GM10248 (cell line): ENCODE data around the gene SH3BGR.

ENCODE experiments used
- CTCF ChIA-PET: fragments of 300-600 bp; sonication (Branson Sonifier 250); formaldehyde crosslinking; extraction: SDS; loops from one replicate; lab custom pipeline; 2021; ENCODE audit warnings: antibody characterized with exemption; lab: Yijun Ruan, JAX
- POLR2A ChIA-PET: fragments of 350-650 bp; sonication (Branson Sonifier 250); formaldehyde crosslinking; extraction: SDS; loops from one replicate; lab custom pipeline; 2020; ENCODE audit warnings: antibody characterized with exemption; lab: Yijun Ruan, JAX
- DNase-seq: peaks from one replicate; pipeline ENCODE4 v3.0.0; 2012; ENCODE audit errors: extremely low spot score
- CTCF ChIP-seq: IDR thresholded peaks from 2 replicates; pipeline ENCODE4 v1.5.1; 2012; ENCODE audit warnings: mild to moderate bottlenecking, low read depth; ENCODE audit errors: extremely low read depth, missing control alignments, control extremely low read depth

Gene SH3BGR

GRCh38 chr21:39454949-39455668 lies 3.3 kb downstream of the SH3BGR start:
- no peak for TF ChIP-seq CTCF
- ChIA-PET CTCF (interaction anchor here (1.0 kb wide), 1 partner anchor 13 kb away, joined by 3 read pairs; no protein-coding TSS in a partner anchor), POLR2A (no interaction called here)
- no peak for DNase-seq

- no peak for DNase-seq
- TF ChIP-seq CTCF: no peak
- CTCF ChIA-PET: no interaction called here
- POLR2A ChIA-PET: no interaction called here
These were observed 4.9 kb downstream of the SH3BGR start for GRCh38 chr21:39456665-39457064.

- POLR2A ChIA-PET: no interaction called here
- CTCF ChIA-PET: interaction anchor here (1.7 kb wide), 1 partner anchor 13 kb away, joined by 4 read pairs; no protein-coding TSS in a partner anchor
- DNase-seq: no peak
- TF ChIP-seq CTCF: no peak
These were observed 9.6 kb downstream of the SH3BGR start for GRCh38 chr21:39461419-39461818.

- ChIA-PET CTCF (no interaction called here), POLR2A (no interaction called here)
- no peak for DNase-seq
- TF ChIP-seq CTCF: no peak
These were observed 11.5 kb downstream of the SH3BGR start for GRCh38 chr21:39463308-39463707.

- ChIA-PET CTCF (no interaction called here), POLR2A (no interaction called here)
- no peak for TF ChIP-seq CTCF
- DNase-seq: no peak
These were observed 14.8 kb downstream of the SH3BGR start for GRCh38 chr21:39466584-39466983.

GRCh38 chr21:39467746-39468145 lies 16.0 kb downstream of the SH3BGR start:
- CTCF ChIA-PET: no interaction called here
- no peak for DNase-seq
- POLR2A ChIA-PET: no interaction called here
- no peak for TF ChIP-seq CTCF
